Bone marrow (tissue), 2 donors: ENCODE results near the gene OR5F1.

ENCODE experiments used
- DNase-seq, 2 donors: peaks; one replicate each; lab custom pipeline; 2025; lab: John Stamatoyannopoulos, UW

The OR5F1 gene

DNA sequence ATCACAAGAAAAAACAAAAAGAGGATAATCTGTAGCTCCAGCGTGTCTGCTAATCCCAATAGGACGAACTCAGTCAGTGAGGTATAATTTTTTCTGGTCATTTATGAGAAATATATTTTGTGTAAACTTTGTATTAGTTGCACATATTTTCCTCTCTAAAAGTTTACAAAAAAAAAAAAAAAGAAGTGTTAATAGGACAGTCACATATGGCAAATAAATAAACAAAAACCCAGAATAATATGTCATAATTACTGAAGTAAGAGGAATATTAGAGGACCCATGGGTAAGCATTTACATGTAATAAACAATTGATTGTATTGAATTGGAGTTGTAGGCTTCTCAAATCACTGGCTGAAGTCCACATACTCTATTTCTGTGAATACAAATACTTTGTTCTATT is at the start of gene OR5F1:
OR5F1 (minus strand) TSS at position 101 of the 400 bp plus-strand sequence; CDS start at position 101, 0 bp downstream.
- no peak for DNase-seq

DNA sequence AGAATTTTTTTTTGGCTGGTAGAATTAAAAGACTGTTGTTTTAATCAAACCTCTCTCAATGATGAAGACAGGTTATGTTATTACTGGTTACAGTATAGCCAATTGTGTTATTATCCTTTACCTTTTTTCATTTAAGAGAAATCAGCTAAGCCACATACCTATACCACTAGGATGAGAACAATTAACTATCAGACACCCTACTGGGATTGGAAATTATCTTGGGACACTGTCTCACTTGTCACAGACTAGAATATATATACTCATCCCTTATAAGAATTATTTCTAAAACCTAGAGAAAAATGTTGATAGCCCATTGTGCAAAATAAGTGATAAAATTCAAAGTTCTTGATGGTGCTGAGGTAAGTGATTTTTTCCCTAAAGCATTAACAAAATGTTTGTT is 32.9 kb upstream of the OR5F1 start, which contains the start of gene OR5AS1:
OR5AS1 (plus strand) TSS at position 301 of the 400 bp plus-strand sequence. CDS start 2,765 bp downstream, outside the sequence.
- DNase-seq, result no peak

DNA sequence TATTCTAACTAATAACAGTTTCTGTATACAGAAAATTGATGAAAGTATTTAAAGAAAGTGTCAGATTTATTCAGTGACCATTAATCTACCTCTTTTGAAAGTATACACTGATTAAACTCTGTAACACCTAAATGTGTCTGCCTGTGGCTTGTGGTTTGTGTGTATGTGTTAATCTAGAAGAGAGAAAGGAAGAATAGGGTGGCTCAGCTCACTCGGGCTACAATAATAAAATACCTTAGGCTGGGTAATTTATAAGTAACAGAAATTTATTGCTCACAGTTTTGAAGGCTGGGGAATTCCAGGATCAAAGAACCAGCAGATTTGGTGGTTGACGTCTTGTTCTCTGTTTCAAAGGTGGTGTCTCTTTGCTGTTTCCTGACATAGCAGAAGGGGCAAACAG is 19.4 kb upstream of the OR5F1 start:
- DNase-seq, result no peak

- no peak for DNase-seq
These were observed 16.3 kb upstream of the OR5F1 start for GRCh38 chr11:56010716-56011115.

- DNase-seq, result no peak
These were observed 23.5 kb downstream of the OR5F1 start for GRCh38 chr11:55970935-55971334.

GRCh38 chr11:55969845-55970244 is 24.6 kb downstream of the OR5F1 start, which contains the start of gene OR10AG1:
Gene OR10AG1, minus strand, starts transcription at chr11:55969945. Its CDS starts 38 bp downstream, at chr11:55969907.
- DNase-seq, result no peak

GRCh38 chr11:55967914-55968313 is 26.5 kb downstream of the OR5F1 start:
- DNase-seq, result no peak

GRCh38 chr11:55966391-55966790 is 28.0 kb downstream of the OR5F1 start:
- DNase-seq, result no peak

DNA sequence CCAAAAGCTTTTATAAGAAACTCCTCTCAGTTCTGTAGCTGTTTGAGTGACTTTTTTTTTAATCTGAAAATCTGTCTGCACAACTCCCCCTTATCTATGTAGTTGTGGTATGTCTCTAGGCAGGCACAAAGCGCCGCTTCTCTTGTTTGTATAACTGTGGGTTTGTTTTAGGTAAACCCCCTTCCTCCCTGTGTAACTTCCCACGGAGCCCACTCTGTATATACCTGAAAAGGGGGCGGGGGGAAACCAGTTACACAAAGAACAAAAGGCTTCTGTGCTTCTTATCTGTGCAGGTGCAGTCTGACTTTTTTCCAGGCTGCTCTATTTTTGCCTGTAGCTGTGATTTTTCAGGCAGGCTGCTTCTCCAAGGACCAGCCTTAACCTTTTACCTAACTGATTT is 37.9 kb downstream of the OR5F1 start:
- no peak for DNase-seq

DNA sequence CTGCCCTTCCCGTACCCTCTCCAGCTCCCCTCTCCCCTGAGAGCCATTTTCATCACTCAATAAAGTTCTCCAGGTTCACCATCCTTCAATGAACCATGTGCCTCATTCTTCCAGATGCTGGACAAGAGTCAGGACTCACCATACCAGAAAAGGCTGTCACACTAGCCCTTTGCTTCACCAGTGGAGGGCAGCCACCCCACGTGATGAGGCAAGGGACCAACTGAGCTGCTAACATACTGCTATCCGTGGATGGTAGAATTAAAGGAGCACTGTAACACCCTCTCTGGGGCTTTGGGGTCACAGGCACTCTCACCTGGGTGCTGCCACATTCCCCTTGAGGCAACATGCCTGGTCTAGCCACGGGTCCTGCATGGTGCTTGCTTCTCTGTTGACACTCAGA is 45.1 kb downstream of the OR5F1 start:
- no peak for DNase-seq
